PFSK-1 (cell line): ENCODE data around the gene WDR62.

Experiments used
- POLR2AphosphoS5 ChIP-seq: IDR thresholded peaks from 2 replicates; pipeline ENCODE4 v1.6.1; 2012; ENCODE audit warnings: low read depth, mild to moderate bottlenecking, control low read depth, low read length, moderate library complexity
- REST ChIP-seq, 2 experiments: IDR thresholded peaks; 2 replicates each; pipeline versions ENCODE4 v1.6.1 to v1.8.0; 2011 to 2012; ENCODE audit warnings: low read depth in 2 of 2, low read length in 2 of 2, control low read depth in 1 of 2, inconsistent platforms in 1 of 2, mild to moderate bottlenecking in 1 of 2, moderate library complexity in 1 of 2; ENCODE audit not compliant: insufficient read depth in 1 of 2

GRCh38 chr19:36032251-36033104, 22.2 kb upstream of the WDR62 start, which contains the start of gene CLIP3:
- no peak for TF ChIP-seq REST (IDR thresholded peaks at IDR 0.05; ENCODE audit: insufficient read depth in 1 of 2, low read depth in 2 of 2, low read length in 2 of 2)
- no peak for TF ChIP-seq POLR2AphosphoS5
